B cell (primary cell): Measurements from ENCODE around the gene CASK. TPM values are rescaled to one million over a fixed set of nuclear protein-coding genes. Genes with fewer than 3 reads are reported as not detected.

Experiments used
- ATAC-seq: fragments of 200-7000 bp; cut with Tn5 transposase; one replicate; pipeline ENCODE4 v1.10.0; 2021; ENCODE audit warnings: low read depth, mild to moderate bottlenecking, moderate number of reproducible peaks, moderate library complexity
- CTCF ChIA-PET: fragments of 350-600 bp; sonication (Branson Sonifier 250); formaldehyde crosslinking; loops from one replicate; lab custom pipeline; 2021; ENCODE audit warnings: antibody characterized with exemption, inconsistent platforms; lab: Charles Lee
- POLR2A ChIA-PET: fragments of 350-600 bp; sonication (Branson Sonifier 250); formaldehyde crosslinking; loops from one replicate; lab custom pipeline; 2021; ENCODE audit warnings: antibody characterized with exemption; lab: Charles Lee
- DNase-seq: peaks from one replicate; pipeline ENCODE4 v3.0.0; 2013
- H2AFZ ChIP-seq: 2 replicates; pipeline ENCODE4 v1.6.1; 2012; ENCODE audit warnings: mild to moderate bottlenecking, low read depth, low read length; ENCODE audit not compliant: insufficient read depth, poor library complexity, severe bottlenecking
- H3K27ac ChIP-seq, 2 donors: 1 replicate in 1 of 2; 2 replicates in 1 of 2; pipeline ENCODE4 v1.5.1; 2012 to 2013; ENCODE audit warnings: low read length in 2 of 2, mild to moderate bottlenecking in 2 of 2, moderate library complexity in 1 of 2
- H3K27me3 ChIP-seq, 4 experiments: fragments of 200-600 bp in 1 of 4; sonication (generic) in 1 of 4; replicated peaks in 1 of 4; 1 replicate in 2 of 4; 2 replicates in 2 of 4; pipeline versions ENCODE4 v1.6.1 to v1.7.0; 2013 to 2016; ENCODE audit warnings: low read length in 3 of 4, mild to moderate bottlenecking in 2 of 4, mixed read lengths in 1 of 4, moderate library complexity in 1 of 4; ENCODE audit not compliant: insufficient read depth in 4 of 4, control insufficient read depth in 3 of 4; ENCODE audit errors: control extremely low read depth in 1 of 4
- H3K36me3 ChIP-seq, 2 experiments: replicated peaks in 1 of 2; 1 replicate in 1 of 2; 2 replicates in 1 of 2; pipeline versions ENCODE4 v1.6.1 to v1.7.1; 2013; ENCODE audit warnings: low read length in 1 of 2; ENCODE audit not compliant: insufficient read depth in 2 of 2, control insufficient read depth in 1 of 2; ENCODE audit errors: control extremely low read depth in 1 of 2, extremely low read depth in 1 of 2
- H3K4me1 ChIP-seq, 2 donors: fragments of 200-600 bp in 1 of 2; sonication (generic) in 1 of 2; 1 replicate in 1 of 2; 2 replicates in 1 of 2; pipeline versions ENCODE4 v1.5.1 to v1.6.1; 2013 to 2017; ENCODE audit warnings: low read length in 2 of 2; ENCODE audit not compliant: control insufficient read depth in 2 of 2, insufficient read depth in 2 of 2
- H3K4me2 ChIP-seq: replicated peaks from 2 replicates; pipeline ENCODE3; 2012; ENCODE audit warnings: mild to moderate bottlenecking, low read depth, low read length; ENCODE audit not compliant: poor library complexity, severe bottlenecking
- H3K4me3 ChIP-seq, 5 experiments: fragments of 200-600 bp in 1 of 5; sonication (generic) in 1 of 5; 1 replicate in 3 of 5; 2 replicates in 2 of 5; pipeline versions ENCODE4 v1.5.1 to v1.7.0; 2011 to 2016; ENCODE audit warnings: low read length in 4 of 5, mild to moderate bottlenecking in 4 of 5, low read depth in 2 of 5, control low read depth in 1 of 5, moderate library complexity in 1 of 5; ENCODE audit not compliant: insufficient read depth in 1 of 5; ENCODE audit errors: control extremely low read depth in 1 of 5, extremely low read depth in 1 of 5
- H3K79me2 ChIP-seq: fragments of 200-600 bp; sonication (generic); one replicate; pipeline ENCODE4 v1.6.0; 2016; ENCODE audit warnings: low read length; ENCODE audit not compliant: control insufficient read depth, insufficient read depth
- H3K9ac ChIP-seq: fragments of 200-600 bp; sonication (generic); 2 replicates; pipeline ENCODE4 v1.6.1; 2017; ENCODE audit warnings: mild to moderate bottlenecking, low read length, moderate library complexity
- H3K9me3 ChIP-seq, 3 donors: one replicate each; pipeline versions ENCODE4 v1.6.1 to v1.7.1; 2013; ENCODE audit warnings: low read length in 2 of 3; ENCODE audit not compliant: control insufficient read depth in 2 of 3, insufficient read depth in 1 of 3; ENCODE audit errors: control extremely low read depth in 1 of 3
- H4K20me1 ChIP-seq: 2 replicates; pipeline ENCODE4 v1.6.0; 2012; ENCODE audit warnings: mild to moderate bottlenecking, low read length; ENCODE audit not compliant: insufficient read depth, control insufficient read depth, poor library complexity, severe bottlenecking
- H3K27ac Mint-ChIP-seq: one replicate; pipeline ENCODE4 v1.8.0; 2021; ENCODE audit warnings: mixed read lengths
- H3K27me3 Mint-ChIP-seq: one replicate; pipeline ENCODE4 v1.8.0; 2021; ENCODE audit warnings: mixed read lengths
- H3K4me1 Mint-ChIP-seq: one replicate; pipeline ENCODE4 v1.8.0; 2021; ENCODE audit warnings: mixed read lengths
- H3K4me3 Mint-ChIP-seq: one replicate; pipeline ENCODE4 v1.8.0; 2021; ENCODE audit warnings: mixed read lengths
- H3K9me3 Mint-ChIP-seq: one replicate; pipeline ENCODE4 v1.8.0; 2022; ENCODE audit warnings: mixed read lengths; ENCODE audit not compliant: insufficient read depth
- CTCF ChIP-seq: fragments of 200-600 bp; IDR thresholded peaks from one replicate; pipeline ENCODE4 v1.8.0; 2022; ENCODE audit warnings: antibody characterized with exemption, mild to moderate bottlenecking
- EZH2 ChIP-seq: IDR thresholded peaks from 2 replicates; pipeline ENCODE4 v1.6.1; 2012; ENCODE audit warnings: borderline replicate concordance, low read depth, mild to moderate bottlenecking, moderate library complexity, low read length; ENCODE audit not compliant: insufficient read depth, poor library complexity, severe bottlenecking
- WGBS: methylation state at CpG from one replicate; pipeline ENCODE4 v1.1.5; 2013; ENCODE audit warnings: missing lambda C conversion rate; ENCODE audit not compliant: insufficient coverage; 5-methylcytosine and 5-hydroxymethylcytosine counted together
- intact Hi-C: fragments of 100-400 bp; cut with micrococcal nuclease; formaldehyde crosslinking; loops from one replicate; pipeline ENCODE4 v1.10.0; 2022
- polyA plus RNA-seq: library from polyadenylated mRNA; depleted of rRNA; stranded (reverse); fragments of >200 nt; gene quantifications from 2 replicates; pipeline ENCODE4 v1.2.3, GENCODE V29; 2012
- total RNA-seq, 2 donors: library from RNA; stranded (reverse); fragments of 120-200 nt in 1 of 2; gene quantifications; 1 replicate in 1 of 2; 2 replicates in 1 of 2; pipeline versions ENCODE4 v1.2.3 to v1.2.4, GENCODE V29; 2013 to 2022

CASK gene
- total and polyA plus RNA-seq, 2 donors (not counting 1 experiment from before 2014, with no cell fraction given): 14.2 to 50.4 TPM

GRCh38 chrX:41475191-41475590 is 448.2 kb downstream of the CASK start:
- no peaks in the 10 kb centered on the region for H4K20me1 ChIP-seq
- DNase-seq (no peak), ATAC-seq (no peak)
- no peaks in the 10 kb centered on the region for H3K9me3 ChIP-seq
- no peaks in the 10 kb centered on the region for H3K27me3 ChIP-seq
- no CpG with 5 or more reads among the region's 6 CpGs for WGBS
- no peak overlapping the region for H2AFZ ChIP-seq
- H3K27ac Mint-ChIP-seq: no peak overlapping the region
- H3K4me3 ChIP-seq: no peak overlapping the region
- H3K27me3 Mint-ChIP-seq: no peaks in the 10 kb centered on the region
- no peaks in the 10 kb centered on the region for H3K4me1 Mint-ChIP-seq
- POLR2A ChIA-PET: no interaction called here
- no peaks in the 10 kb centered on the region for H3K4me1 ChIP-seq
- H3K36me3 ChIP-seq: no peaks in the 10 kb centered on the region
- no peak overlapping the region for H3K4me3 Mint-ChIP-seq
- no peak overlapping the region for H3K27ac ChIP-seq
- no peak for TF ChIP-seq CTCF
- TF ChIP-seq EZH2: no peak
- CTCF ChIA-PET: no interaction called here
- no peak overlapping the region for H3K4me2 ChIP-seq
- no peak overlapping the region for H3K9ac ChIP-seq
- H3K79me2 ChIP-seq: no peaks in the 10 kb centered on the region
- no peaks in the 10 kb centered on the region for H3K9me3 Mint-ChIP-seq
- intact Hi-C loops: no loop called here

- ChIA-PET CTCF (no interaction called here), POLR2A (no interaction called here)
- Histone ChIP-seq H3K36me3 (no peaks in the 10 kb centered on the region), H3K9me3 (no peaks in the 10 kb centered on the region), H3K4me2 (no peak overlapping the region), H3K27ac (no peak overlapping the region), H2AFZ (no peak overlapping the region), H3K27me3 (no peaks in the 10 kb centered on the region), H3K4me1 (no peaks in the 10 kb centered on the region), H3K4me3 (no peak overlapping the region), H3K9ac (no peak overlapping the region), H4K20me1 (no peaks in the 10 kb centered on the region), H3K79me2 (no peaks in the 10 kb centered on the region)
- H3K27ac Mint-ChIP-seq: no peak overlapping the region
- WGBS: 94% methylated on average over 10 of the region's 16 CpGs
- no peak for DNase-seq
- H3K9me3 Mint-ChIP-seq: no peaks in the 10 kb centered on the region
- TF ChIP-seq CTCF (no peak), EZH2 (no peak)
- ATAC-seq: no peak
- H3K4me3 Mint-ChIP-seq: no peak overlapping the region
- no peaks in the 10 kb centered on the region for H3K4me1 Mint-ChIP-seq
- no peaks in the 10 kb centered on the region for H3K27me3 Mint-ChIP-seq
- intact Hi-C loops: no loop called here
These were observed 448.6 kb downstream of the CASK start for GRCh38 chrX:41474726-41475100.
